Nephron (organoid): ENCODE data around the gene FAM174B.
A peak's percentile ranks its signal among the peaks of the same experiment; 100 is the strongest.

Experiments
- H3K27ac Mint-ChIP-seq, 3 experiments: 2 replicates each; pipeline ENCODE4 v1.8.0; 2020; ENCODE audit warnings: mixed read lengths in 3 of 3, mild to moderate bottlenecking in 2 of 3, moderate library complexity in 1 of 3
- H3K27me3 Mint-ChIP-seq: 2 replicates; pipeline ENCODE4 v1.8.0; 2021; ENCODE audit warnings: low read depth, mild to moderate bottlenecking, moderate library complexity, mixed read lengths
- H3K36me3 Mint-ChIP-seq: 2 replicates; pipeline ENCODE4 v1.8.0; 2020; ENCODE audit warnings: low read depth, mixed read lengths
- H3K4me1 Mint-ChIP-seq: 2 replicates; pipeline ENCODE4 v1.8.0; 2020; ENCODE audit warnings: mixed read lengths
- H3K4me3 Mint-ChIP-seq, 3 experiments: 2 replicates each; pipeline ENCODE4 v1.8.0; 2020; ENCODE audit warnings: mild to moderate bottlenecking in 3 of 3, mixed read lengths in 3 of 3, moderate library complexity in 2 of 3
- H3K9me3 Mint-ChIP-seq: 2 replicates; pipeline ENCODE4 v1.8.0; 2020; ENCODE audit warnings: mixed read lengths
- CTCF ChIP-seq, 3 experiments: fragments of 200-600 bp; sonication (generic); IDR thresholded peaks; one replicate each; pipeline ENCODE4 v1.5.0; 2021; ENCODE audit warnings: antibody characterized with exemption in 3 of 3; ENCODE audit not compliant: unreplicated experiment in 3 of 3

Gene FAM174B

GRCh38 chr15:92668620-92669019, 13.0 kb upstream of the FAM174B start:
- TF ChIP-seq CTCF (IDR thresholded peaks at IDR 0.05; ENCODE audit: unreplicated experiment in 3 of 3) = no peak
- peaks cover 84% of the 10 kb centered on the region for H3K4me1 Mint-ChIP-seq
- peak overlapping the region in 2 of 3 experiments; percentile 4 to 10 for H3K4me3 Mint-ChIP-seq
- H3K27me3 Mint-ChIP-seq = peaks cover 4% of the 10 kb centered on the region
- no peaks in the 10 kb centered on the region for H3K9me3 Mint-ChIP-seq
- H3K27ac Mint-ChIP-seq = peak overlapping the region; percentile 70 to 97 (median 92)
- H3K36me3 Mint-ChIP-seq = no peaks in the 10 kb centered on the region

GRCh38 chr15:92667970-92668485, 12.5 kb upstream of the FAM174B start:
- TF ChIP-seq CTCF (IDR thresholded peaks at IDR 0.05; ENCODE audit: unreplicated experiment in 3 of 3) = no peak
- no peaks in the 10 kb centered on the region for H3K9me3 Mint-ChIP-seq
- H3K27me3 Mint-ChIP-seq = peaks cover 4% of the 10 kb centered on the region
- H3K36me3 Mint-ChIP-seq = no peaks in the 10 kb centered on the region
- H3K4me3 Mint-ChIP-seq = peak overlapping the region; percentile 61 to 68 (median 63)
- peaks cover 90% of the 10 kb centered on the region for H3K4me1 Mint-ChIP-seq
- H3K27ac Mint-ChIP-seq = peak overlapping the region; percentile 91 to 97 (median 92)

- H3K27me3 Mint-ChIP-seq = peaks cover 4% of the 10 kb centered on the region
- TF ChIP-seq CTCF (IDR thresholded peaks at IDR 0.05; ENCODE audit: unreplicated experiment in 3 of 3) = no peak
- H3K27ac Mint-ChIP-seq = peak overlapping the region; percentile 91 to 97 (median 92)
- H3K4me3 Mint-ChIP-seq = peak overlapping the region; percentile 61 to 68 (median 63)
- no peaks in the 10 kb centered on the region for H3K36me3 Mint-ChIP-seq
- H3K9me3 Mint-ChIP-seq = no peaks in the 10 kb centered on the region
- H3K4me1 Mint-ChIP-seq = peaks cover 89% of the 10 kb centered on the region
These were observed 11.8 kb upstream of the FAM174B start for GRCh38 chr15:92667287-92667904.

GRCh38 chr15:92666780-92667179, 11.2 kb upstream of the FAM174B start:
- H3K9me3 Mint-ChIP-seq = no peaks in the 10 kb centered on the region
- no peak for TF ChIP-seq CTCF (IDR thresholded peaks at IDR 0.05; ENCODE audit: unreplicated experiment in 3 of 3)
- H3K27ac Mint-ChIP-seq = peak overlapping the region; percentile 91 to 97 (median 92)
- H3K27me3 Mint-ChIP-seq = peaks cover 4% of the 10 kb centered on the region
- H3K36me3 Mint-ChIP-seq = no peaks in the 10 kb centered on the region
- peaks cover 83% of the 10 kb centered on the region for H3K4me1 Mint-ChIP-seq
- peak overlapping the region; percentile 57 to 68 (median 61) for H3K4me3 Mint-ChIP-seq

- peaks cover 69% of the 10 kb centered on the region for H3K4me1 Mint-ChIP-seq
- H3K9me3 Mint-ChIP-seq = no peaks in the 10 kb centered on the region
- H3K27me3 Mint-ChIP-seq = peaks cover 4% of the 10 kb centered on the region
- H3K27ac Mint-ChIP-seq = peak overlapping the region; percentile 81 to 97 (median 91)
- no peaks in the 10 kb centered on the region for H3K36me3 Mint-ChIP-seq
- no peak for TF ChIP-seq CTCF (IDR thresholded peaks at IDR 0.05; ENCODE audit: unreplicated experiment in 3 of 3)
- peak overlapping the region; percentile 27 to 53 (median 52) for H3K4me3 Mint-ChIP-seq
These were observed 9.6 kb upstream of the FAM174B start for GRCh38 chr15:92665100-92665555.
